ENCODE measurements around the gene GORASP1. TPM values are rescaled to one million over a fixed set of nuclear protein-coding genes. Genes with fewer than 3 reads are reported as not detected.

The GORASP1 gene
- total and polyA plus RNA-seq, 2 of the 13 experiments (the other 11 are each of a cell fraction or from before 2014, with no cell fraction given) = 36.4 to 39.8 TPM

GRCh38 chr3:39154280-39155021 lies 47.0 kb upstream of the GORASP1 start (continued):
- TF ChIP-seq BRF2 (CRISPR knock-in tag; IDR thresholded peaks at IDR 0.05) (no peak), ZNF775 (CRISPR knock-in tag; IDR thresholded peaks at IDR 0.05; ENCODE audit: borderline replicate concordance) (no peak), PCBP1 (IDR thresholded peaks at IDR 0.05; ENCODE audit: borderline replicate concordance, low read depth, low read length) (no peak), ZNF207 (IDR thresholded peaks at IDR 0.05; ENCODE audit: borderline replicate concordance) (no peak), MLXIP (CRISPR knock-in tag; IDR thresholded peaks at IDR 0.05; ENCODE audit: borderline replicate concordance) (no peak), ZNF737 (CRISPR knock-in tag; IDR thresholded peaks at IDR 0.05; ENCODE audit: borderline replicate concordance) (no peak), RERE (CRISPR knock-in tag; IDR thresholded peaks at IDR 0.05; ENCODE audit: low read depth) (no peak), SRSF4 (IDR thresholded peaks at IDR 0.05; ENCODE audit: low read depth, low read length, poor library complexity, severe bottlenecking) (no peak), ARID5B (CRISPR knock-in tag; IDR thresholded peaks at IDR 0.05) (peak; percentile 45; the same call in 1 of the 2 replicates), ISL2 (CRISPR knock-in tag; IDR thresholded peaks at IDR 0.05) (no peak), SNAPC2 (CRISPR knock-in tag; IDR thresholded peaks at IDR 0.05) (peak; percentile 43; the same call in 1 of the 2 replicates), ZNF446 (CRISPR knock-in tag; IDR thresholded peaks at IDR 0.05) (no peak), ZNF720 (CRISPR knock-in tag; IDR thresholded peaks at IDR 0.05) (no peak)
